Cardiac septum (tissue), 1 donor: Measurements from ENCODE around the gene KIF25. TPM values are rescaled to one million over a fixed set of nuclear protein-coding genes. Genes with fewer than 3 reads are reported as not detected.

Experiments
- DNase-seq: peaks from one replicate; pipeline ENCODE4 v3.0.0-alpha.2; 2020; ENCODE audit warnings: low spot score
- intact Hi-C: fragments of 100-400 bp; cut with DNase I; formaldehyde crosslinking; loops from one replicate; pipeline ENCODE4 v1.14.0; 2022
- total RNA-seq: library from RNA; stranded (reverse); fragmentation: NEBNext Ultra II Directional; extraction: Animal tissue kit (Norgen Biotek cat#: 25700); gene quantifications from one replicate; pipeline ENCODE4 v1.2.1, GENCODE V29; 2021
- donor health status: DM: no; HTN: no; CAD: no.

Gene KIF25
- total RNA-seq, 1 donor from 2014 or later: 0.24 TPM

- intact Hi-C loops: loop anchor here (5.0 kb wide), 2 partner anchors 128 to 148 kb away; no protein-coding TSS in a partner anchor
- peak; percentile 88 for DNase-seq
Measured at GRCh38 chr6:168054765-168055560, 57.5 kb downstream of the KIF25 start.

GRCh38 chr6:168055696-168056489 is 58.4 kb downstream of the KIF25 start:
- DNase-seq: no peak
- intact Hi-C loops: loop anchor here (5.0 kb wide), 1 partner anchor 149 kb away; no protein-coding TSS in a partner anchor

- intact Hi-C loops: loop anchor here (5.0 kb wide), 1 partner anchor 150 kb away; no protein-coding TSS in a partner anchor
- no peak for DNase-seq
Measured at GRCh38 chr6:168056892-168057527, 59.5 kb downstream of the KIF25 start.

GRCh38 chr6:168057836-168058235 is 60.4 kb downstream of the KIF25 start:
- no peak for DNase-seq
- intact Hi-C loops: loop anchor here (5.0 kb wide), 1 partner anchor 151 kb away; no protein-coding TSS in a partner anchor

- intact Hi-C loops: loop anchor here (5.0 kb wide), 1 partner anchor 152 kb away; no protein-coding TSS in a partner anchor
- no peak for DNase-seq
Measured at GRCh38 chr6:168058691-168059551, 61.5 kb downstream of the KIF25 start.

- peak; percentile 88 for DNase-seq
- intact Hi-C loops: loop anchor here (2.0 to 5.0 kb wide), 2 partner anchors 57 to 72 kb away; no protein-coding TSS in a partner anchor
Measured at GRCh38 chr6:168060521-168060931, 63.1 kb downstream of the KIF25 start.

- no peak for DNase-seq
- intact Hi-C loops: loop anchor here (2.0 to 5.0 kb wide), 2 partner anchors 56 to 71 kb away; no protein-coding TSS in a partner anchor
Measured at GRCh38 chr6:168061269-168062210, 64.1 kb downstream of the KIF25 start.

- no peak for DNase-seq
- intact Hi-C loops: loop anchor here (5.0 kb wide), 1 partner anchor 55 kb away; no protein-coding TSS in a partner anchor
Measured at GRCh38 chr6:168062346-168063289, 65.1 kb downstream of the KIF25 start.

GRCh38 chr6:168063431-168063830 is 66.0 kb downstream of the KIF25 start:
- intact Hi-C loops: loop anchor here (5.0 kb wide), 1 partner anchor 54 kb away; no protein-coding TSS in a partner anchor
- no peak for DNase-seq

GRCh38 chr6:168064226-168064807 is 66.8 kb downstream of the KIF25 start:
- DNase-seq: no peak
- intact Hi-C loops: loop anchor here (5.0 kb wide), 1 partner anchor 53 kb away; no protein-coding TSS in a partner anchor

GRCh38 chr6:168067081-168067759 is 69.7 kb downstream of the KIF25 start:
- DNase-seq: no peak
- intact Hi-C loops: no loop called here

- intact Hi-C loops: no loop called here
- DNase-seq: no peak
Measured at GRCh38 chr6:168070804-168071203, 73.3 kb downstream of the KIF25 start.

GRCh38 chr6:168071620-168072019 is 74.1 kb downstream of the KIF25 start:
- intact Hi-C loops: no loop called here
- no peak for DNase-seq

- intact Hi-C loops: no loop called here
- DNase-seq: no peak
Measured at GRCh38 chr6:168072261-168072660, 74.8 kb downstream of the KIF25 start.

GRCh38 chr6:168072730-168073129 is 75.3 kb downstream of the KIF25 start:
- intact Hi-C loops: no loop called here
- no peak for DNase-seq
